ENCODE measurements around the gene LPP.

GRCh38 chr3:188431553-188431952 lies 277.6 kb downstream of the LPP start:
- no peak for TF ChIP-seq CTCF (IDR thresholded peaks at IDR 0.05)
- TF ChIP-seq EP300 (IDR thresholded peaks at IDR 0.05) = no peak
- TF ChIP-seq POLR2A (IDR thresholded peaks at IDR 0.05; ENCODE audit: low read depth) = no peak
